NB4 (cell line): ENCODE measurements around the gene GMCL1.

Experiments
- DNase-seq: peaks from one replicate; pipeline ENCODE4 v3.0.0; 2010; ENCODE audit warnings: low read depth
- H3K4me3 ChIP-seq: one replicate; pipeline ENCODE4 v1.5.1; 2011; ENCODE audit warnings: mild to moderate bottlenecking, low read depth, low read length, moderate library complexity
- CTCF ChIP-seq: IDR thresholded peaks from one replicate; pipeline ENCODE4 v1.5.1; 2012; ENCODE audit warnings: low read depth, low read length
- MYC ChIP-seq: IDR thresholded peaks from 2 replicates; pipeline ENCODE4 v1.6.1; 2011; ENCODE audit warnings: low read depth, low read length
- POLR2A ChIP-seq: IDR thresholded peaks from 2 replicates; pipeline ENCODE4 v1.6.1; 2011; ENCODE audit warnings: mild to moderate bottlenecking; ENCODE audit not compliant: insufficient read length; ENCODE audit errors: extremely low read depth
- TF ChIP-seq, protein P1 (sequence below): IDR thresholded peaks from 2 replicates; pipeline ENCODE4 v1.6.1; 2011; ENCODE audit warnings: low read depth, low read length

Gene GMCL1

DNA sequence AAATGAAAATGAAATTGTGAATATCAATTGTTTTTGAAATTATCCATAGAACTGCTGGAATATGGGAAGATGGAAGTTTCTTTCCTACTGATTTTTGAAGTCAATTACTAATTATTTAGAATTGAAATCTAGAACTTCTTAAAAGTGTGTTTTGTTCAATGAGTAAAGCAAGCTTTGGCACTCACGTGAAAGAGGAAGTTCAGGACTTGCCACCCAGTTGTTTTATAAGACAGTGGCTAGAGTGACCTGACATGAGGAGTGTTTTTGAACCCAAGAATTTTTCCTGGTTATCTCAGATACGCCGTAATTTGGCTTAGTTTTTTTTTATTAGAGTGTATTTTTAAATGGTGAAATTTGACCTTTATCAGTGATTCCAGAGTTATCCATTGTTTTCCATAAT lies 88.9 kb downstream of the GMCL1 start:
- TF ChIP-seq, protein P1, sequence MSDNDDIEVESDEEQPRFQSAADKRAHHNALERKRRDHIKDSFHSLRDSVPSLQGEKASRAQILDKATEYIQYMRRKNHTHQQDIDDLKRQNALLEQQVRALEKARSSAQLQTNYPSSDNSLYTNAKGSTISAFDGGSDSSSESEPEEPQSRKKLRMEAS = no peak
- TF ChIP-seq CTCF (no peak), POLR2A (no peak), MYC (no peak)
- H3K4me3 ChIP-seq = peak overlapping the region; percentile 71
- DNase-seq = peak; percentile 71

DNA sequence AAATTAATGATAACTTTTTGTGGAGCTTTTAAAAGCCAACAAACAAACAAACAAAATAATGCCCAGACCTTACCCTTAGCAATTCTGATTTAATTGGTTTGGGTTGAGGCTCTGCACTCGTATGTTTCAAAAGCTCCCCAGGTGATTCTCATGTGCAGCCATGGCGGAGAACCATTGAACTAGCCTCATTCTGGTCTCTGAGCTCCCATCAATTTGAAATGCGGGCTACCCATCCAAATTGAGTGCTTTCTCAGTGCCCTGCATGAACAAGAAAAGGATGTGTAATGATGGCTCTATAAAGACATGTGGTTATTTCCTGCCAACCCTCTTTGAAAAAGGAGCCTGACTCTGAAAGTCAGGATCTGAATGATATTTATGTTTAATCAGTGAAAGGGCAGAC lies 93.7 kb downstream of the GMCL1 start:
- no peak overlapping the region for H3K4me3 ChIP-seq
- no peak for DNase-seq
- TF ChIP-seq CTCF = no peak
- no peak for TF ChIP-seq MYC
- no peak for TF ChIP-seq POLR2A
- TF ChIP-seq, protein P1 = no peak

GRCh38 chr2:69926849-69927515 lies 97.5 kb downstream of the GMCL1 start:
- no peak for TF ChIP-seq MYC
- no peak for TF ChIP-seq CTCF
- TF ChIP-seq, protein P1 = no peak
- TF ChIP-seq POLR2A = no peak
- H3K4me3 ChIP-seq = no peak overlapping the region
- DNase-seq = peak; percentile 93
